ENCODE results near the gene OR7C1. TPM values are rescaled to one million over a fixed set of nuclear protein-coding genes. Genes with fewer than 3 reads are reported as not detected.
"Not testable (repeated sequence)": the region's sequence is repeated elsewhere in the genome, so short reads cannot be mapped to it uniquely, and the experiment has no call there.

OR7C1 gene
- polyA plus RNA-seq, 1 donor, result 0.11 TPM

GRCh38 chr19:14785102-14785793 lies 49.7 kb downstream of the OR7C1 start:
- not testable (repeated sequence) for DNase-seq (ENCODE audit: low read depth)

- not testable (repeated sequence) for DNase-seq (ENCODE audit: low read depth)
These were observed 50.3 kb downstream of the OR7C1 start for GRCh38 chr19:14784730-14785101.

- not testable (repeated sequence) for DNase-seq (ENCODE audit: low read depth)
These were observed 51.5 kb downstream of the OR7C1 start for GRCh38 chr19:14783410-14783998.

GRCh38 chr19:14782626-14783409 lies 52.2 kb downstream of the OR7C1 start:
- DNase-seq (ENCODE audit: low read depth), result no peak

GRCh38 chr19:14781713-14782536 lies 53.1 kb downstream of the OR7C1 start:
- DNase-seq (ENCODE audit: low read depth), result not testable (repeated sequence)

GRCh38 chr19:14780622-14781225 lies 54.3 kb downstream of the OR7C1 start:
- not testable (repeated sequence) for DNase-seq (ENCODE audit: low read depth)

- no peak for DNase-seq (ENCODE audit: low read depth)
These were observed 55.8 kb downstream of the OR7C1 start for GRCh38 chr19:14779151-14779550.

- DNase-seq (ENCODE audit: low read depth), result not testable (repeated sequence)
These were observed 56.7 kb downstream of the OR7C1 start, which contains the start of gene ADGRE2 for GRCh38 chr19:14778110-14778845. Gene ADGRE2, minus strand, starts transcription at chr19:14778560. Its CDS starts 1,804 bp downstream, at chr19:14776756.

GRCh38 chr19:14777645-14778044 lies 57.3 kb downstream of the OR7C1 start:
- not testable (repeated sequence) for DNase-seq (ENCODE audit: low read depth)

- DNase-seq (ENCODE audit: low read depth), result no peak
These were observed 59.0 kb downstream of the OR7C1 start for GRCh38 chr19:14775869-14776586.

GRCh38 chr19:14775326-14775725 lies 59.7 kb downstream of the OR7C1 start:
- DNase-seq (ENCODE audit: low read depth), result not testable (repeated sequence)

GRCh38 chr19:14774373-14774772 lies 60.6 kb downstream of the OR7C1 start:
- DNase-seq (ENCODE audit: low read depth), result no peak

- DNase-seq (ENCODE audit: low read depth), result not testable (repeated sequence)
These were observed 61.3 kb downstream of the OR7C1 start for GRCh38 chr19:14773722-14774121.

- DNase-seq (ENCODE audit: low read depth), result no peak
These were observed 62.0 kb downstream of the OR7C1 start for GRCh38 chr19:14772995-14773394.

- DNase-seq (ENCODE audit: low read depth), result no peak
These were observed 62.5 kb downstream of the OR7C1 start for GRCh38 chr19:14772467-14772866.

GRCh38 chr19:14770944-14771839 lies 63.8 kb downstream of the OR7C1 start:
- DNase-seq (ENCODE audit: low read depth), result no peak

GRCh38 chr19:14770136-14770535 lies 64.8 kb downstream of the OR7C1 start:
- DNase-seq (ENCODE audit: low read depth), result no peak

GRCh38 chr19:14769201-14769600 lies 65.8 kb downstream of the OR7C1 start:
- DNase-seq (ENCODE audit: low read depth), result no peak

- DNase-seq (ENCODE audit: low read depth), result no peak
These were observed 67.0 kb downstream of the OR7C1 start for GRCh38 chr19:14768001-14768400.
